HEK293T (cell line): ENCODE data around the gene RHEB.

Experiments
- ARNT ChIP-seq: fragments of 450-650 bp; IDR thresholded peaks from 2 replicates; pipeline ENCODE4 v1.6.1; 2017; ENCODE audit warnings: mild to moderate bottlenecking
- BHLHE40 ChIP-seq: fragments of 450-650 bp; IDR thresholded peaks from 2 replicates; pipeline ENCODE4 v1.6.1; 2016; ENCODE audit warnings: mild to moderate bottlenecking, moderate library complexity, borderline replicate concordance
- ELF4 ChIP-seq: fragments of 450-650 bp; IDR thresholded peaks from 2 replicates; pipeline ENCODE4 v1.6.1; 2017; ENCODE audit warnings: antibody characterized with exemption
- HDGF ChIP-seq: fragments of 450-650 bp; IDR thresholded peaks from 2 replicates; pipeline ENCODE4 v1.6.1; 2017; ENCODE audit warnings: antibody characterized with exemption, borderline replicate concordance
- PKNOX1 ChIP-seq: fragments of 450-650 bp; IDR thresholded peaks from 2 replicates; pipeline ENCODE4 v1.6.1; 2016
- ZNF384 ChIP-seq: fragments of 450-650 bp; IDR thresholded peaks from 2 replicates; pipeline ENCODE4 v1.6.1; 2016

DNA sequence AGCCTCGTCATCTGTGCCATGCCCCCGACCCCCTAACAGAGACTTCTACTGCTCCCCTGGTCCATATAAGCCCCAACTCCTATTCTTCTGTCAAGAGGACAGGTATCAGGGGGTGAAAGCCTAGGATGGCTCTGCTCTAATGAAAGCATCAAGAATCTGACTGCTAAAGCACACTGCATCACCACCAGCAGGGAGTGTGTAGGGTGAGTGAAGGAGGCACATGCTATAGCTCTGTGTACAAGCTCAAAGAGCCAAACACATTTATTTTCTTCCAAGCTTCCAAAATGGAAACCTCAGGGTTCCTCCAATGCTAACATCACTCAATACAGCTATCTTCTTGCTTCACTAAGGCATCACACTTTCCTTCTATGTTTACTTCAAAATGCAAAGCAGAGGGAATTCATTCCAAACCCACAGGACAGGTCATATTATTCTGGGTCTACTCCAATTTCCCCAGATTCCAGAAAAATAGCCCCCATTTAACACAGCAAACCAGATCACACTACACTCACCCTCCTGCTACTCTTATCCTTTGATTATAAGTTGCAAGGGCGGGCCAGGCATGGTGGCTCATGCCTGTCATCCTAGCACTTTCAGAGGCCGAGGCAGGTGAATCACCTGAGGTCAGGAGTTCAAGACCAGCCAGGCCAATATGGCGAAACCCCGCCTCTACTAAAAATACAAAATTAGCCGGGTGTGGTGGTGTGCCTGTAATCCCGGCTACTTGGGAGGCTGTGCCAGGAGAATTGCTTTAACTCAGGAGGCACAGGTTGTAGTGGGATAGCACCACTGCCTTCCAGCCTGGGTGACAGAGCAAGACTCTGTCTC lies 36.6 kb downstream of the RHEB start:
- TF ChIP-seq PKNOX1 (no peak), ZNF384 (no peak), ELF4 (no peak), HDGF (no peak), ARNT (no peak), BHLHE40 (no peak)
